Activated CD4-positive, alpha-beta memory T cell treated with anti-CD3 and anti-CD28 coated beads, Interleukin-2, amount 10 ng/mL, durations not matched to agents 7 days and 5 days (primary cell): ENCODE measurements around the gene OR13C5. TPM values are rescaled to one million over a fixed set of nuclear protein-coding genes. Genes with fewer than 3 reads are reported as not detected.

Experiments
- CTCF ChIA-PET: fragments of 350-600 bp; sonication (Branson Sonifier 250); formaldehyde crosslinking; loops from one replicate; lab custom pipeline; 2021; ENCODE audit warnings: antibody characterized with exemption, inconsistent platforms; lab: Charles Lee
- POLR2A ChIA-PET: fragments of 350-600 bp; sonication (Branson Sonifier 250); formaldehyde crosslinking; loops from one replicate; lab custom pipeline; 2021; ENCODE audit warnings: antibody characterized with exemption; lab: Charles Lee
- DNase-seq: peaks from one replicate; pipeline ENCODE4 v3.0.0-alpha.2; 2020
- H3K27ac Mint-ChIP-seq: one replicate; pipeline ENCODE4 v1.8.0; 2021; ENCODE audit warnings: mild to moderate bottlenecking, mixed read lengths
- H3K27me3 Mint-ChIP-seq: one replicate; pipeline ENCODE4 v1.8.0; 2021; ENCODE audit warnings: mixed read lengths
- H3K36me3 Mint-ChIP-seq: one replicate; pipeline ENCODE4 v1.8.0; 2021; ENCODE audit warnings: low read depth, mixed read lengths
- H3K4me1 Mint-ChIP-seq: one replicate; pipeline ENCODE4 v1.8.0; 2021; ENCODE audit warnings: mixed read lengths
- H3K4me3 Mint-ChIP-seq: one replicate; pipeline ENCODE4 v1.8.0; 2021; ENCODE audit warnings: mild to moderate bottlenecking, mixed read lengths
- H3K9me3 Mint-ChIP-seq: one replicate; pipeline ENCODE4 v1.8.0; 2021; ENCODE audit warnings: mixed read lengths
- total RNA-seq, 2 experiments: library from RNA; stranded (reverse); gene quantifications; one replicate each; pipeline ENCODE4 v1.2.3, GENCODE V29; 2021

OR13C5 gene
- total RNA-seq, 2 experiments from 2014 or later = not detected

DNA sequence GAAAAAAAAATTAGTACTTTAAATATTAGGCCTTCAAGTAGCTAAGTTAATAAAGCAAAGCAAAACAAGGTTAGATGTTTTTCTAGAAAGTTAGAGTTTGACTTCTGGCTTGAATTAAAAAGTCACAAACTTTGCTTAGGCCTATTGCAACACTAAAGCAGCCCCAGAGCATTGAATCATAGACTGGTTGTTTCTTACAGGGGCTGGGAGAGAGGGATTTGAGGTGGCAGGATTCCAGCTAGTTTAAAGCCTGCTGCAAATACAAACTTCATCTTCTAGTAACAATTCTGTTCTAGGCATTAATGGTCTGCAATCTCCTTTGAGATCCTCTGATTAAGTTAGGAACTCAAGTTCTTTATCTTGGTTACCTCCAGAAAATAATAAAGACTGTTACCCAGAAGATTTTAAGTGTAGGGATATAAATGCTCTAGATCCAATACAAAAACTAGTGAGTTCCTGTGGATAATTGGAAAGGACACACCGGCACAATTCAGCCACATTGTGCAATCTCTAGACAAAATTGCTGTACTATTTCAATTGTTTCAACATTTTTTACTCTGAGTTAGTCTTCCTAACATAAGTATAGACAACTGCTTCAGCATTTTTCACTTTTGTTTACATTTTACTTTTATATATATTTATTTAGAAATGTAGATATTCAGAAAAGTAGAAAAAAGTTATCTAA lies 12.6 kb downstream of the OR13C5 start:
- no peak overlapping the region for H3K4me3 Mint-ChIP-seq
- H3K9me3 Mint-ChIP-seq = no peaks in the 10 kb centered on the region
- ChIA-PET CTCF (no interaction called here), POLR2A (no interaction called here)
- no peak overlapping the region for H3K27ac Mint-ChIP-seq
- H3K27me3 Mint-ChIP-seq = no peaks in the 10 kb centered on the region
- no peaks in the 10 kb centered on the region for H3K4me1 Mint-ChIP-seq
- H3K36me3 Mint-ChIP-seq = no peaks in the 10 kb centered on the region
- no peak for DNase-seq

GRCh38 chr9:104580562-104580961 lies 18.7 kb downstream of the OR13C5 start:
- H3K36me3 Mint-ChIP-seq = no peaks in the 10 kb centered on the region

GRCh38 chr9:104577263-104577662 lies 21.9 kb downstream of the OR13C5 start:
- Mint-ChIP-seq H3K4me3 (no peak overlapping the region), H3K27me3 (no peaks in the 10 kb centered on the region), H3K9me3 (no peaks in the 10 kb centered on the region), H3K27ac (no peak overlapping the region), H3K36me3 (no peaks in the 10 kb centered on the region), H3K4me1 (no peaks in the 10 kb centered on the region)
- no peak for DNase-seq
- CTCF ChIA-PET = no interaction called here
- POLR2A ChIA-PET = no interaction called here

More at GRCh38 chr9:104580562-104580961, 18.7 kb downstream of the OR13C5 start:
- no peak for DNase-seq
- Mint-ChIP-seq H3K4me3 (no peak overlapping the region), H3K9me3 (no peaks in the 10 kb centered on the region), H3K4me1 (no peaks in the 10 kb centered on the region), H3K27me3 (no peaks in the 10 kb centered on the region), H3K27ac (no peak overlapping the region)
- POLR2A ChIA-PET = no interaction called here
- CTCF ChIA-PET = no interaction called here

DNA sequence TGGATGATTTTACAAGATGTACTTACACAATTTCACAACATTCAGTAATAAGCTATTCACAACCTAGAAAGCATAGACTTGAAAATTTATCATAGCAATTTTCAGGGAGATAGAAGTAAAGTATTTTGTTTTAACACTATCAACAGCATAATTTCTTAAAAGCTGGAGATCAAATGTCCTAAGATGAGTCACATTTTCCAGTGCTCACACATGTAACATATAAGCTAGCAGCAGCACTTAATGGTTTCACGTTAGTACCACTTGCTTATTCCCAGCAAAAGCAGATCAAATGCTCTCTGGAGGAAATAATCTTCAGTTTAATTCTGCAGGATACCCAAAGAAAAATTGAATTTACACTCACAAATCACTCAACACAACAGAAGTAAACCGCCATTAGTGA lies 23.8 kb downstream of the OR13C5 start:
- Mint-ChIP-seq H3K4me1 (no peaks in the 10 kb centered on the region), H3K27me3 (no peaks in the 10 kb centered on the region), H3K4me3 (no peak overlapping the region), H3K27ac (no peak overlapping the region), H3K36me3 (no peaks in the 10 kb centered on the region), H3K9me3 (no peaks in the 10 kb centered on the region)
- DNase-seq = no peak
- POLR2A ChIA-PET = no interaction called here
- CTCF ChIA-PET = no interaction called here

GRCh38 chr9:104572612-104573011 lies 26.6 kb downstream of the OR13C5 start:
- H3K4me3 Mint-ChIP-seq = no peak overlapping the region
- H3K9me3 Mint-ChIP-seq = peaks cover 4% of the 10 kb centered on the region
- POLR2A ChIA-PET = no interaction called here
- no peaks in the 10 kb centered on the region for H3K4me1 Mint-ChIP-seq
- H3K36me3 Mint-ChIP-seq = no peaks in the 10 kb centered on the region
- no peak for DNase-seq
- CTCF ChIA-PET = no interaction called here
- H3K27me3 Mint-ChIP-seq = no peaks in the 10 kb centered on the region
- H3K27ac Mint-ChIP-seq = no peak overlapping the region

- ChIA-PET CTCF (no interaction called here), POLR2A (no interaction called here)
- no peaks in the 10 kb centered on the region for H3K36me3 Mint-ChIP-seq
- H3K27ac Mint-ChIP-seq = no peak within 1 kb of the TSS
- peaks cover 4% of the 10 kb centered on the region for H3K9me3 Mint-ChIP-seq
- H3K4me3 Mint-ChIP-seq = no peak within 1 kb of the TSS
- no peak for DNase-seq
- no peaks in the 10 kb centered on the region for H3K4me1 Mint-ChIP-seq
- H3K27me3 Mint-ChIP-seq = no peaks in the 10 kb centered on the region
These were observed 30.3 kb downstream of the OR13C5 start, which contains the start of gene OR13C8 for GRCh38 chr9:104568868-104569267. TSS of gene OR13C8 (plus strand) at chr9:104569168. CDS start at chr9:104569168, 0 bp downstream.

- POLR2A ChIA-PET = no interaction called here
- no peaks in the 10 kb centered on the region for H3K27me3 Mint-ChIP-seq
- CTCF ChIA-PET = interaction anchor here (0.6 kb wide), 1 partner anchor 173 kb away, joined by 4 read pairs; no protein-coding TSS in a partner anchor
These were observed 34.9 kb downstream of the OR13C5 start for GRCh38 chr9:104564358-104564757.

DNA sequence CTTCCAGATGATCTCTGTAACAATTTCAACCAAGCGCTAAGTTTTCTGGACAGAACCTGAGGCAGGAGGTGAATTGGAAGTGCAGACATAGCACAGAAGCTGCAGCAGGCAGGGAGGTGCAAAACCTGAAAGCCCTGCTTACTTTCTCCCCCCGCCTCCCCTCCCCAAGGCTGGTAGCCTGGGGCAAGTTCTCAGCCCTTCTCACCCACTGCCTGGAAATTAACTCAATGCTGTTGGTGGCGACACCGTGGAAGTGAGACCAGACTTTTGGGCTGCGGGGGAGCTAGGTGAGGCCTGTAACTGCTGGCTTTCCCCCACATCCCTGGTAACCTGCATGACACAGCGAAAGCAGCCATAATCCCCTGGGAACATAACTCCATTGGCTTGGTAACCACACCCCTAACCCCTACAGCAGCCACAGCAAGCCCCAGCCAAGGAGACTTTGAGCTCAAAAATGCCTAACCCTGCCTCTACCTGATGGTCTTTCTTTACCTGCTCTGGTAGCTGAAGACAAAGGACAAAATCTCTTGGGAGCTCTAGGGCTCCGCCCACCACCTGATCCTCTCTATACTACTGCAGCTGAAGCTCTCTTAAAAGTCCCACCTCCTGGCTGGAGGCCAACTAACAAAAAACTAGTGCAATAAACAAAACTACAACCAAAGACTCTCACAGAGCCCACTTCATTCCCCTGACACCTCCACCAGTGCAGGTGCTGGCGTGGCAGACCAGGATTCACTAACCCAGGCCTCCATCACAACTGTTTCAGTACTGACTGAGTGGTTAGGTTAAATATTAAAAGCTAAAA lies 42.2 kb downstream of the OR13C5 start:
- ChIA-PET CTCF (no interaction called here), POLR2A (no interaction called here)
- peaks cover 3% of the 10 kb centered on the region for H3K9me3 Mint-ChIP-seq

More at GRCh38 chr9:104564358-104564757, 34.9 kb downstream of the OR13C5 start:
- Mint-ChIP-seq H3K4me1 (no peaks in the 10 kb centered on the region), H3K9me3 (no peaks in the 10 kb centered on the region), H3K4me3 (no peak overlapping the region), H3K27ac (no peak overlapping the region), H3K36me3 (no peaks in the 10 kb centered on the region)
- no peak for DNase-seq

DNA sequence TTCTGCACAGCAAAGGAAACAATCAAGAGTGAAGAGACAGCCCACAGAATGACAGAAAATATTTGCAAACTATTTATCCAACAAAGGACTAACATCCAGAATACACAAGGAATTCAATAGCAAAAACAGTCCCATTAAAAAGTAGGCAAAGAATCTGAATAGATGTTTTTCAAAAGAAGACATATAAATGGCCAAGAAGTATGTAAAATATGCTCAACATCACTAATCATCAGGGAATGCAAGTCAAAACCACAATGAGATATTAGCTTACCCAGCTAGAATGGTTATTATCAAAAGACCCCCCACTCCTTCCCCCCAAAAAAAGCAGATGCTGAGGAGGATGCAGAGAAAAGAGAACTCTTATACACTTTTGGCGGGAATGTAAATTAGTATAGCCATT lies 43.7 kb downstream of the OR13C5 start:
- CTCF ChIA-PET = no interaction called here
- DNase-seq = no peak
- H3K4me1 Mint-ChIP-seq = no peaks in the 10 kb centered on the region
- H3K36me3 Mint-ChIP-seq = no peaks in the 10 kb centered on the region
- H3K9me3 Mint-ChIP-seq = peaks cover 3% of the 10 kb centered on the region
- H3K27ac Mint-ChIP-seq = no peak overlapping the region
- POLR2A ChIA-PET = no interaction called here
- no peaks in the 10 kb centered on the region for H3K27me3 Mint-ChIP-seq
- no peak overlapping the region for H3K4me3 Mint-ChIP-seq

More for the DNA sequence above, 42.2 kb downstream of the OR13C5 start:
- H3K4me3 Mint-ChIP-seq = no peak overlapping the region
- DNase-seq = no peak
- no peaks in the 10 kb centered on the region for H3K4me1 Mint-ChIP-seq
- no peaks in the 10 kb centered on the region for H3K27me3 Mint-ChIP-seq
- H3K36me3 Mint-ChIP-seq = no peaks in the 10 kb centered on the region
- H3K27ac Mint-ChIP-seq = no peak overlapping the region

DNA sequence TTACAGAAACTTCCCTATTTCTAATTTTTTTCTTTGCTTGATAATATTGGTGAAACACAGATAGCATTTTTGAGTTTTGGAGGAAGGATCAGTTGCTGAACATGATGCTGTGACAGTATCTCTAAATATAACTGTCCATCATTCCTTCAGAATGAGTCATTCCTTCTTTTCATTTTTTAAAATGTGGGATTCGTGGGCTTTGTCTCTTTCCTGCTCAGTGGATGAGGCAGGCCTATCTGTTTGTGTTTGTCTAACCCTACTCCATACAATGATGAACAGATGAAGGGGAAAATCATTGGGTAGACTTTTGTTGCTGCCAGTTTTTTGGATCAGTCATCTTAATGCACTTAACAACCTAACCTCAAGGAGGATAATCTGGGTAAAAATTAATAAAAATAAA lies 46.0 kb downstream of the OR13C5 start:
- H3K4me3 Mint-ChIP-seq = no peak overlapping the region
- POLR2A ChIA-PET = no interaction called here
- H3K36me3 Mint-ChIP-seq = no peaks in the 10 kb centered on the region
- H3K27ac Mint-ChIP-seq = no peak overlapping the region
- H3K27me3 Mint-ChIP-seq = no peaks in the 10 kb centered on the region
- H3K4me1 Mint-ChIP-seq = no peaks in the 10 kb centered on the region
- no peak for DNase-seq
- H3K9me3 Mint-ChIP-seq = peaks cover under 1% of the 10 kb centered on the region
- CTCF ChIA-PET = no interaction called here

Other genes with a start within 250 kb of the OR13C5 start
- not detected for gene OR13F1, start 95.2 kb downstream of the OR13C5 start, total RNA-seq
- not detected for gene OR13C4, start 72.2 kb downstream of the OR13C5 start, total RNA-seq
- gene OR13C3, start 62.6 kb downstream of the OR13C5 start, total RNA-seq = not detected
- not detected for gene OR13C8, start 30.2 kb downstream of the OR13C5 start, total RNA-seq
- not detected for gene OR13C2, start 6.2 kb upstream of the OR13C5 start, total RNA-seq
- gene OR13C9, start 18.8 kb upstream of the OR13C5 start, total RNA-seq = not detected
- gene OR13D1, start 95.1 kb upstream of the OR13C5 start, total RNA-seq = not detected
- 10 to 100 TPM; 14.0 to 17.1 TPM for gene NIPSNAP3A, start 148.3 kb upstream of the OR13C5 start, total RNA-seq
- gene NIPSNAP3B, start 164.7 kb upstream of the OR13C5 start, total RNA-seq = 1 to 10 TPM in 1 of 2 experiments, under 1 TPM in 1; 0.28 to 1.5 TPM